HG03439 (cell line): ENCODE data around the gene GDA.
"Not testable (repeated sequence)": the region's sequence is repeated elsewhere in the genome, so short reads cannot be mapped to it uniquely, and the experiment has no call there.

Experiments
- ATAC-seq: cut with Tn5 transposase; IDR thresholded peaks from one replicate; pipeline ENCODE4 v1.9.1; 2021; ENCODE audit warnings: mild to moderate bottlenecking, moderate library complexity; ENCODE audit not compliant: unreplicated experiment

Gene GDA

GRCh38 chr9:72274441-72274840 lies 125.2 kb downstream of the GDA start:
- no peak for ATAC-seq

DNA sequence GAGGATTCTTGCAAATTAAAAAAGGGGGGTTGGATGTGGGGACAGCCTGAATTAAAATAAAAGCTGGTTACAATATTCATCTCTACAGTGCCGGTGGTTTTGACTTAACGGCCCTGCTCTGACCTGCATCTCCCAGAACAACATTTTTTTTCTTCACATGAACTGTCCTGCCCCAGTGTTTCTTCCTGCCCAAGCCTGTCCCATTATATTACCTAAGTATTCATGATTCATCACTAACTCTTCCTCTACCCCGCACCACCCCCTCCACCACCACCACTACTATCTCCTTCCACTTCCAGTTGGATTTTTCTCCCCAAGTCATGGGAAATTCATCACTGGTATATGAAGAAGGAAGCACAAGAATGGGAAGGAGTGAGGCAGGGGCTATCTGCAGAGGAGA lies 125.7 kb downstream of the GDA start:
- no peak for ATAC-seq

GRCh38 chr9:72276429-72276828 lies 127.2 kb downstream of the GDA start:
- ATAC-seq, result no peak

GRCh38 chr9:72278959-72279358 lies 129.7 kb downstream of the GDA start:
- no peak for ATAC-seq

- ATAC-seq, result peak; percentile 88
Observed at GRCh38 chr9:72280913-72281500, 131.8 kb downstream of the GDA start.

DNA sequence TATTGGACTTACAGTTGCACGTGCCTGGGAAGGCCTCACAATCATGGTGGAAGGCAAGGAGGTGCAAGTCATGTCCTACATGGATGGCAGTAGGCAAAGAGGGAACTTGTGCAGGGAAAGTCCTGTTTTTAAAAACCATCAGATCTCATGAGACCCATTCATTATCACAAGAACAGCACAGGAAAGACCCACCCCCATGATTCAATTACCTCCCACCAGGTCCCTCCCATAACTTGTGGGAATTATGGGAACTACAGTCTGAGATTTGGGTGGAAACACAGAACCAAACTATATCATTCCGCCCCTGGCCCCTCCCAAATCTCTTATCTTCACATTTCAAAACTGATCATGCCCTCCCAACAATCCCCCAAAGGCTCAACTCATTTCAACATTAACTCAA lies 140.2 kb downstream of the GDA start:
- ATAC-seq, result no peak

- no peak for ATAC-seq
Observed at GRCh38 chr9:72290311-72290710, 141.1 kb downstream of the GDA start.

- ATAC-seq, result not testable (repeated sequence)
Observed at GRCh38 chr9:72291576-72291975, 142.3 kb downstream of the GDA start.

DNA sequence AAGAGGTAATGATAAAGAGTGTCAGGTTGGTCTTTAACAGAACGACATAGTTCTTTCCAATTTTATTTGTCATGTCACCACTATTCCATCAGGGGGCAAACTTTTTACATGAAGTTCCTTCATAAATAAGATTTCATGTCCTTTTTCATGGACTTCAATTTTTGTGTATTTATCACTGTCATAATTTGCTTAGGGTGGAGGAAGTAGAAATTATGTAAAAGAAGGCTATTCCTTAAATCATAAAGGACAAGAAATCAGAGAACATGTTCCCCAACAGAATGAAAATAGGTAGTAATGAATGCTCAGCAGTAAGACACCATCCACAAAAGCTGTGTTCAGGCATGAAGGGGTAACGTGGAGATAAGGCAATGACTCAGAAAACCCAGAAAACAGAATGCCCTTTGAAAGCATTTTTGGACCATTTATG lies 143.0 kb downstream of the GDA start:
- ATAC-seq, result no peak

DNA sequence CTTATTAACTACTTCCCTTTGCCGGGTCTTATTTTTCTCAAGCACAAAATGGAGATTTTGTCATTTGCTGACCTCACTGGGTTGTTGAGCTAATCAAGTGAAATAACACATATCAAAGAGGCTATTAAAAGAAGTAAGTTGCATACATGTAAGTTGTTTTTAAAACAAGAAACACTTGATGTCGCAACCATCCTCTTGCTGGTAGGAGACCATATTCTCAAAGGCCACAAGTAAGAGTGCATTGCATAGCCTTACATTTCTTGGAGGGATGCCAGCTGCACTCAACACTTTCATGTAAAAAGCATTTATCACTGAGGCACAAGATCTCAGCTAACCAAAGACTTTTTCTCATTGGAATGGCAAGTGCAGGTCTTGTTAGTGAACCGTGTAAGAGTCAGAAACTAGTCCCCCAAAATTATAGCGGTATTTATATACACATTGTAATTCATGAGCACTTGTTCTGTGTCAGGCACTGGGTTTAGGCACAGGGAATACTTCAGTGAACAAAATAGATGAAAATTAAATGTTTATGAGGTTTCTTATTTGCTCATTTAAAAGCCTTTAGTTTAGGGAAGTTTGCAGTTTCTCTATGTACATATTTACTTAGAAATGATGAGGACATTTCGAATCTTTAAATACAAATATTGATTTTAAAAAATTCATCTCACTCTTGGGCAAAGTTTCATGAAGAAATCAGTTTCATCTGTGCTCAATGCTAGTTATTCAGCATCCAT lies 143.8 kb downstream of the GDA start:
- ATAC-seq, result no peak

GRCh38 chr9:72294936-72295335 lies 145.7 kb downstream of the GDA start:
- ATAC-seq, result no peak

- no peak for ATAC-seq
Observed at GRCh38 chr9:72297516-72297915, 148.3 kb downstream of the GDA start.

GRCh38 chr9:72299017-72299603 lies 149.9 kb downstream of the GDA start:
- no peak for ATAC-seq

DNA sequence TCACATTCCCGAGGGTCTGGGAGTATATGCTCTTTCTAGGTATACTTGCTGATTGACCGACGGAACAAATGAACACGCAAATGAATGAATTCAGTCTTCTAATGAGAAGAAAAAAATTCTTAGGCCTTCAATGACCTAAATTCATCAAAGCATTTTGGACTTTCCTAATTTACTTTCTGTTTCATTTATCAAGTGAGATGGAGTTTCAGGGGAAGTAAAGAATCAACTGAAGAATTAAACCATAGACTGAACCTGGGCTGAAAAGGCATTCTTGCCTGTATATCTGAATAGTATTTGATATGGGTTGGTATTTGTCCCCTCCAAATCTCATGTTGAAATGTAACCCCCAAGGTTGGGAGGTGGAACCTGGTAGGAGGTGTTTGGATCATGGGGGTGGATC lies 151.6 kb downstream of the GDA start:
- ATAC-seq, result no peak
